ENCODE results near the gene SYCP1.

GRCh38 chr1:115041654-115042053 lies 187.0 kb downstream of the SYCP1 start:
- TF ChIP-seq POLR2AphosphoS5 (IDR thresholded peaks at IDR 0.05; ENCODE audit: borderline replicate concordance, low read depth, low read length) (no peak), EZH2 (IDR thresholded peaks at IDR 0.05) (no peak)

Data from SK-N-MC (cell line).